ENCODE results near the gene GRIK3.

GRCh38 chr1:36796106-36796590 is 238.2 kb downstream of the GRIK3 start:
- TF ChIP-seq CTCF (IDR thresholded peaks at IDR 0.05) (no peak), POLR2A (IDR thresholded peaks at IDR 0.05) (no peak)
